HEK293 (cell line): ENCODE measurements around the gene RAD9B.

ENCODE experiments used
- CTCF ChIA-PET: fragments of 350-600 bp; formaldehyde crosslinking; extraction: SDS; loops from one replicate; lab custom pipeline; 2021; ENCODE audit warnings: antibody characterized with exemption; lab: Yijun Ruan, JAX
- POLR2A ChIA-PET: fragments of 300-600 bp; formaldehyde crosslinking; extraction: SDS; loops from one replicate; lab custom pipeline; 2020; ENCODE audit warnings: antibody characterized with exemption, inconsistent platforms; lab: Yijun Ruan, JAX
- H3K27ac ChIP-seq: fragments of 200-500 bp; sonication (Bioruptor generic); 2 replicates; pipeline ENCODE4 v1.5.1; 2014; ENCODE audit warnings: low read depth, low read length, control low read depth, inconsistent platforms; ENCODE audit errors: extremely low read depth
- H3K36me3 ChIP-seq, 2 experiments: fragments of 200-500 bp in 1 of 2; sonication (Bioruptor generic) in 1 of 2; 1 replicate in 1 of 2; 2 replicates in 1 of 2; pipeline ENCODE4 v1.5.1; 2014 to 2017; ENCODE audit warnings: inconsistent platforms in 2 of 2, low read length in 2 of 2; ENCODE audit not compliant: control insufficient read depth in 2 of 2, insufficient read depth in 1 of 2
- H3K4me1 ChIP-seq: fragments of 200-500 bp; sonication (Bioruptor generic); 2 replicates; pipeline ENCODE4 v1.5.1; 2014; ENCODE audit warnings: mild to moderate bottlenecking, low read length, inconsistent platforms; ENCODE audit not compliant: control insufficient read depth, insufficient read depth
- H3K4me3 ChIP-seq: 2 replicates; pipeline ENCODE4 v1.5.1; 2011; ENCODE audit warnings: low read depth, mild to moderate bottlenecking, control low read depth, low read length, moderate library complexity
- H3K9me3 ChIP-seq: fragments of 200-500 bp; sonication (Bioruptor generic); 2 replicates; pipeline ENCODE4 v1.5.1; 2014; ENCODE audit warnings: low read depth, low read length, inconsistent platforms; ENCODE audit not compliant: control insufficient read depth, insufficient read depth
- EGR2 ChIP-seq: fragments of 450-650 bp; formaldehyde crosslinking; IDR thresholded peaks from 2 replicates; pipeline ENCODE4 v1.5.1; 2016; ENCODE audit warnings: low read depth, missing biosample characterization, missing genetic modification characterization
- GLIS2 ChIP-seq: fragments of 450-650 bp; formaldehyde crosslinking; IDR thresholded peaks from 2 replicates; pipeline ENCODE4 v1.5.1; 2016; ENCODE audit warnings: missing biosample characterization, missing genetic modification characterization
- HOXA7 ChIP-seq: sonication (generic); formaldehyde crosslinking; IDR thresholded peaks from 2 replicates; pipeline ENCODE4 v1.8.1; 2022; ENCODE audit warnings: missing genetic modification reagents, borderline replicate concordance
- KLF9 ChIP-seq: fragments of 450-650 bp; formaldehyde crosslinking; IDR thresholded peaks from 2 replicates; pipeline ENCODE4 v1.5.1; 2016; ENCODE audit warnings: missing biosample characterization, missing genetic modification characterization, low read depth
- REST ChIP-seq: fragments of 450-650 bp; formaldehyde crosslinking; IDR thresholded peaks from 2 replicates; pipeline ENCODE4 v1.5.1; 2016; ENCODE audit warnings: missing biosample characterization, missing genetic modification characterization
- SCRT2 ChIP-seq: fragments of 450-650 bp; formaldehyde crosslinking; IDR thresholded peaks from 2 replicates; pipeline ENCODE4 v1.5.1; 2016; ENCODE audit warnings: missing biosample characterization, missing genetic modification characterization
- ZBTB26 ChIP-seq: fragments of 450-650 bp; formaldehyde crosslinking; optimal IDR thresholded peaks from 2 replicates; pipeline ENCODE3; 2016; ENCODE audit warnings: missing biosample characterization, mild to moderate bottlenecking, missing genetic modification characterization
- ZBTB48 ChIP-seq: fragments of 450-650 bp; formaldehyde crosslinking; IDR thresholded peaks from 2 replicates; pipeline ENCODE4 v1.5.1; 2016; ENCODE audit warnings: missing biosample characterization, missing genetic modification characterization
- ZFP3 ChIP-seq: fragments of 450-650 bp; formaldehyde crosslinking; IDR thresholded peaks from 2 replicates; pipeline ENCODE4 v1.5.1; 2016; ENCODE audit warnings: low read depth, missing biosample characterization, missing genetic modification characterization
- ZNF148 ChIP-seq: fragments of 450-650 bp; formaldehyde crosslinking; IDR thresholded peaks from 2 replicates; pipeline ENCODE4 v1.5.0; 2017; ENCODE audit warnings: missing biosample characterization, missing genetic modification characterization, borderline replicate concordance
- ZNF157 ChIP-seq: fragments of 450-650 bp; formaldehyde crosslinking; IDR thresholded peaks from 2 replicates; pipeline ENCODE4 v1.5.1; 2016; ENCODE audit warnings: missing biosample characterization, missing genetic modification characterization
- ZNF18 ChIP-seq: fragments of 450-650 bp; formaldehyde crosslinking; IDR thresholded peaks from 2 replicates; pipeline ENCODE4 v1.5.1; 2016; ENCODE audit warnings: missing biosample characterization, missing genetic modification characterization
- ZNF266 ChIP-seq: fragments of 450-650 bp; formaldehyde crosslinking; IDR thresholded peaks from 2 replicates; pipeline ENCODE4 v1.5.1; 2016; ENCODE audit warnings: missing biosample characterization, missing genetic modification characterization, low read depth
- ZNF292 ChIP-seq: fragments of 450-650 bp; formaldehyde crosslinking; IDR thresholded peaks from 2 replicates; pipeline ENCODE4 v1.5.1; 2016; ENCODE audit warnings: low read depth, missing biosample characterization, missing genetic modification characterization, borderline replicate concordance
- ZNF362 ChIP-seq: fragments of 450-650 bp; formaldehyde crosslinking; IDR thresholded peaks from 2 replicates; pipeline ENCODE4 v1.5.1; 2016; ENCODE audit warnings: missing biosample characterization, missing genetic modification characterization
- ZNF510 ChIP-seq: fragments of 450-650 bp; formaldehyde crosslinking; IDR thresholded peaks from 2 replicates; pipeline ENCODE4 v1.5.1; 2018; ENCODE audit warnings: mild to moderate bottlenecking, missing genetic modification characterization, missing biosample characterization; ENCODE audit not compliant: insufficient replicate concordance
- ZNF514 ChIP-seq: fragments of 450-650 bp; formaldehyde crosslinking; IDR thresholded peaks from 2 replicates; pipeline ENCODE4 v1.5.1; 2016; ENCODE audit warnings: missing biosample characterization, missing genetic modification characterization
- ZNF521 ChIP-seq: fragments of 450-650 bp; formaldehyde crosslinking; IDR thresholded peaks from 2 replicates; pipeline ENCODE4 v1.5.1; 2017; ENCODE audit warnings: missing biosample characterization, mild to moderate bottlenecking, missing genetic modification characterization
- ZNF530 ChIP-seq: fragments of 450-650 bp; formaldehyde crosslinking; IDR thresholded peaks from 2 replicates; pipeline ENCODE4 v1.5.1; 2016; ENCODE audit warnings: low read depth, missing biosample characterization, missing genetic modification characterization
- ZNF629 ChIP-seq: fragments of 450-650 bp; formaldehyde crosslinking; IDR thresholded peaks from 2 replicates; pipeline ENCODE4 v1.5.1; 2017; ENCODE audit warnings: missing biosample characterization, missing genetic modification characterization
- ZNF76 ChIP-seq: fragments of 450-650 bp; formaldehyde crosslinking; IDR thresholded peaks from 2 replicates; pipeline ENCODE4; 2016; ENCODE audit warnings: low read depth, missing biosample characterization, missing genetic modification characterization, borderline replicate concordance
- ZNF791 ChIP-seq: fragments of 450-650 bp; formaldehyde crosslinking; IDR thresholded peaks from 2 replicates; pipeline ENCODE4 v1.5.1; 2016; ENCODE audit warnings: missing biosample characterization, missing genetic modification characterization

RAD9B gene

GRCh38 chr12:110540048-110540447 lies 37.9 kb downstream of the RAD9B start:
- H3K27ac ChIP-seq, result no peak overlapping the region
- CTCF ChIA-PET, result interaction anchor here (1.0 to 1.1 kb wide), 4 partner anchors 11 to 62 kb away, joined by 3 to 4 read pairs (median 3); no protein-coding TSS in a partner anchor
- TF ChIP-seq ZNF791 (tag by site-specific recombination) (no peak), ZBTB48 (tag by site-specific recombination) (no peak), ZNF18 (tag by site-specific recombination) (no peak), ZNF514 (tag by site-specific recombination) (no peak), GLIS2 (tag by site-specific recombination) (no peak), ZNF629 (no peak), ZFP3 (tag by site-specific recombination) (no peak), SCRT2 (tag by site-specific recombination) (no peak), EGR2 (tag by site-specific recombination) (no peak), HOXA7 (CRISPR knock-in tag) (no peak), ZNF148 (tag by site-specific recombination) (no peak), ZNF292 (tag by site-specific recombination) (no peak), ZBTB26 (tag by site-specific recombination) (no peak), ZNF76 (tag by site-specific recombination) (no peak), KLF9 (tag by site-specific recombination) (no peak)
- TF ChIP-seq, all 188 proteins: peak for 0
- Histone ChIP-seq H3K4me1 (peaks cover 33% of the 10 kb centered on the region), H3K4me3 (no peak overlapping the region), H3K36me3 (peaks cover 7 to 34% of the 10 kb centered on the region in 2 experiments), H3K9me3 (no peaks in the 10 kb centered on the region)
- POLR2A ChIA-PET, result interaction anchor here (0.6 kb wide), 1 partner anchor 35 kb away, joined by 3 read pairs; no protein-coding TSS in a partner anchor

- ChIA-PET CTCF (interaction anchor here (0.7 kb wide), 1 partner anchor 24 kb away, joined by 3 read pairs; no protein-coding TSS in a partner anchor), POLR2A (no interaction called here)
- Histone ChIP-seq H3K27ac (peak overlapping the region; percentile 65), H3K9me3 (no peaks in the 10 kb centered on the region), H3K4me3 (no peak overlapping the region), H3K36me3 (peaks cover 0 to 14% of the 10 kb centered on the region in 2 experiments; a peak in 2 of 3 replicates), H3K4me1 (peaks cover 33% of the 10 kb centered on the region)
- TF ChIP-seq ZNF266 (no peak), ZNF157 (tag by site-specific recombination) (no peak), ZNF530 (tag by site-specific recombination) (no peak), ZNF521 (tag by site-specific recombination) (no peak), ZNF362 (no peak), REST (tag by site-specific recombination) (no peak), ZNF510 (tag by site-specific recombination) (no peak)
These were observed 41.3 kb downstream of the RAD9B start for GRCh38 chr12:110543252-110543959.
